Breast epithelium (tissue), 3 donors: ENCODE data around the gene SLAMF8.

ENCODE experiments used
- CTCF ChIP-seq, 3 donors: fragments of 450-650 bp; IDR thresholded peaks; one replicate each; pipeline ENCODE4 v1.5.1; 2016 to 2017; ENCODE audit warnings: antibody characterized with exemption in 3 of 3, mild to moderate bottlenecking in 3 of 3, moderate library complexity in 3 of 3
- POLR2A ChIP-seq: fragments of 450-650 bp; IDR thresholded peaks from one replicate; pipeline ENCODE4 v1.6.1; 2016; ENCODE audit warnings: antibody characterized with exemption, mild to moderate bottlenecking, moderate library complexity

DNA sequence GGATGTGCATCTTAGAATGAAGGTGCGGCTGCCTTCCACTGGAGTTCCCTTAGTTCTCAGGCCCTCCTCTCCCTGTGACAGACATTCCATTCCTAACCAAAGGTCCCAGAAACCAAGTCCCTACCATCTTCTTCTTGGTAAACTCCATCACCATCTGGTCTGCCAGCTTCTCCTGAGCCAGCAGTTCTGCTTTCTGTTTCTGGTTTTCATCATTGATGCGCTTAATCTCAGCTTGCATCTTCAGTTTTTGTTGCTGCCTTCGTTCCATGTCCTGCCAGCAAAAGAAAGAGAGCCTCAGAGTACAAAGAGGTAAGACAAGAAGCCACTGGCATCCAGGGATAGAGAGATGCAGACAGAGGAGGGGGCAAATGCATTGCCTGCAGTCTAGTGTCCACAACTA is 53.8 kb downstream of the SLAMF8 start:
- TF ChIP-seq CTCF (IDR thresholded peaks at IDR 0.05) (no peak), POLR2A (no peak)
